HAP-1 (cell line): ENCODE results near the gene PGRMC2.

ENCODE experiments used
- DNase-seq, 2 experiments: peaks; one replicate each; pipeline ENCODE4 v3.0.0-alpha.2; 2016 to 2020; ENCODE audit warnings: low spot score in 2 of 2
- H3K27me3 ChIP-seq: fragments of 250-450 bp; sonication (Bioruptor Pico); 2 replicates; pipeline ENCODE4 v1.5.1; 2020; ENCODE audit warnings: low read depth, mild to moderate bottlenecking, moderate library complexity
- H3K36me3 ChIP-seq: fragments of 250-450 bp; sonication (Bioruptor Pico); replicated peaks from 2 replicates; pipeline ENCODE4 v1.5.1; 2020; ENCODE audit warnings: mild to moderate bottlenecking
- H3K4me1 ChIP-seq: fragments of 250-450 bp; sonication (Bioruptor Pico); 2 replicates; pipeline ENCODE4 v1.5.1; 2020; ENCODE audit warnings: mild to moderate bottlenecking
- H3K4me3 ChIP-seq: fragments of 250-450 bp; sonication (Bioruptor Pico); 2 replicates; pipeline ENCODE4 v1.5.1; 2020; ENCODE audit warnings: mild to moderate bottlenecking, moderate library complexity
- H3K9me3 ChIP-seq: fragments of 250-450 bp; sonication (Bioruptor Pico); 2 replicates; pipeline ENCODE4 v1.5.1; 2020; ENCODE audit warnings: mild to moderate bottlenecking, moderate library complexity
- in situ Hi-C: fragments of 300-500 bp; cut with MboI; formaldehyde crosslinking; loops from 3 replicates; pipeline ENCODE4 v1.14.3; 2020; ENCODE audit warnings: low sequenced_read_pairs, inconsistent platforms, mixed read lengths

PGRMC2 gene, protein sequence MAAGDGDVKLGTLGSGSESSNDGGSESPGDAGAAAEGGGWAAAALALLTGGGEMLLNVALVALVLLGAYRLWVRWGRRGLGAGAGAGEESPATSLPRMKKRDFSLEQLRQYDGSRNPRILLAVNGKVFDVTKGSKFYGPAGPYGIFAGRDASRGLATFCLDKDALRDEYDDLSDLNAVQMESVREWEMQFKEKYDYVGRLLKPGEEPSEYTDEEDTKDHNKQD

DNA sequence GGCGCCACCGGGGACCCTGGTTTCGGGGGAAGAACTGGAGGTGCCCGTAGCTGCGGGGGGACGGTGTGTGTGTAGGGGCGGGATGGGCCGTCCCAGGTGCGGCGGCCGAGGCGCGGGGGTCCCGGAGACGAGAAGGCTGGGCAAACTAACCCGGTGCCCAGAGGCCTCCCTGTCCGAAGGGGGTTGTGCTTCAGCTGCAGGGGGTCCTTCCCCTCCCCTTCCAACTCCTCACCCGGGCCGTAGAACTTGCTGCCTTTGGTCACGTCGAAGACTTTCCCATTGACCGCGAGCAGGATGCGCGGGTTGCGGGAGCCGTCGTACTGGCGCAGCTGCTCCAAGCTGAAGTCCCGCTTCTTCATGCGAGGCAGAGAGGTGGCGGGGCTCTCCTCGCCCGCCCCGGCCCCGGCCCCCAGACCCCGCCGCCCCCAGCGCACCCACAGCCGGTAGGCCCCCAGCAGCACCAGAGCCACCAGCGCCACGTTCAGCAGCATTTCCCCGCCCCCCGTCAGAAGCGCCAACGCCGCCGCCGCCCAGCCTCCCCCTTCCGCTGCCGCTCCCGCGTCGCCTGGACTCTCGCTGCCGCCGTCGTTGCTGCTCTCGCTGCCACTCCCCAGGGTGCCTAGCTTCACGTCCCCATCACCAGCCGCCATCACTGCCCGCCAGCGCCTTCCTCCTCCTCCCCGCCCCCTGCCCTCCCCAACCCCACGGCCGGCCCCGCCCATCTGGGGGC is at the start of gene PGRMC2:
Gene PGRMC2, minus strand, starts transcription at position 673 of the 730 bp plus-strand sequence. Its CDS starts 23 bp downstream, at position 650.
- Histone ChIP-seq H3K4me3 (peak within 1 kb of the TSS; percentile 61), H3K36me3 (no peaks in the 10 kb centered on the region), H3K27me3 (no peaks in the 10 kb centered on the region), H3K4me1 (peaks cover 14% of the 10 kb centered on the region), H3K9me3 (no peaks in the 10 kb centered on the region; the same call in 1 of the 2 replicates)
- DNase-seq: peak; percentile 11 to 51
- in situ Hi-C loops: no loop called here

DNA sequence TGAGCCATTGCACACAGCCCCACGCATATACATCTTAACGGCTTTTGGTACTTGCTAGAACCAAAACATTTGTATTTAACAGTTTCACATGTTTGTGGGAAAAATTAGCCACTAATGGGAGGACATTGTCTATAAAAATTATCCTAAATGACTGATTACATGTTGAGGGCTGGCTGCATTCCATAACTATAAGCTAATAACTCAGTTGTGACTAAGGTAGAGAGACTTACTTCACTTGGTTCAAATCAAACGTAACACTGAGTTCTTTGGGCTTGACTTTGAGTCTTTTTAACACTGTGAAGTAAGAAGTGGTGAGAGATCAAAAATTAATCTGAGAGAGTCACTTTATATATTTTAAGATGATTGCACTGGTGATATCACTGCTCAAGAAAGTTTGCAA is 47.9 kb upstream of the PGRMC2 start:
- Histone ChIP-seq H3K4me1 (no peaks in the 10 kb centered on the region), H3K4me3 (no peak overlapping the region), H3K9me3 (no peaks in the 10 kb centered on the region), H3K36me3 (no peaks in the 10 kb centered on the region), H3K27me3 (no peaks in the 10 kb centered on the region)
- in situ Hi-C loops: no loop called here
- DNase-seq: no peak

DNA sequence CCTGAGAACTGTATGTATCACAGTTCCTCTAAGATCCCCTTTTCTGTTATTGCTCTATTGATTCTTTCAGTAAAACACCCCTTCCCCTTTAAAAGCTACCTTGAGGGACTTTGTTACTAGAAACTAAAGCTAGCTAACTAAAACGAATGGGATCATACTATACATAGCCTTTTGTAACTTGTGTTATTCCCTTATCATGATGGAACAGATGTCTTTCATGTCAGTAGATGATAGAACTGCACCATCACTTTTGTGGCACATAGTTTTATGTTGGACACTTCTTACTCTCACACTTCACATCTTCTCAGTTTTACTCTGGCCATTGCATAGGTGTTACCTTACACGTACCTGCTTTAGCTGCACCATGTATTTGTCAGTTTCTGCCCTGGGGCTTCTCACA is 46.6 kb upstream of the PGRMC2 start:
- Histone ChIP-seq H3K4me3 (no peak overlapping the region), H3K27me3 (no peaks in the 10 kb centered on the region), H3K4me1 (no peaks in the 10 kb centered on the region), H3K9me3 (no peaks in the 10 kb centered on the region), H3K36me3 (no peaks in the 10 kb centered on the region)
- DNase-seq: no peak
- in situ Hi-C loops: no loop called here

DNA sequence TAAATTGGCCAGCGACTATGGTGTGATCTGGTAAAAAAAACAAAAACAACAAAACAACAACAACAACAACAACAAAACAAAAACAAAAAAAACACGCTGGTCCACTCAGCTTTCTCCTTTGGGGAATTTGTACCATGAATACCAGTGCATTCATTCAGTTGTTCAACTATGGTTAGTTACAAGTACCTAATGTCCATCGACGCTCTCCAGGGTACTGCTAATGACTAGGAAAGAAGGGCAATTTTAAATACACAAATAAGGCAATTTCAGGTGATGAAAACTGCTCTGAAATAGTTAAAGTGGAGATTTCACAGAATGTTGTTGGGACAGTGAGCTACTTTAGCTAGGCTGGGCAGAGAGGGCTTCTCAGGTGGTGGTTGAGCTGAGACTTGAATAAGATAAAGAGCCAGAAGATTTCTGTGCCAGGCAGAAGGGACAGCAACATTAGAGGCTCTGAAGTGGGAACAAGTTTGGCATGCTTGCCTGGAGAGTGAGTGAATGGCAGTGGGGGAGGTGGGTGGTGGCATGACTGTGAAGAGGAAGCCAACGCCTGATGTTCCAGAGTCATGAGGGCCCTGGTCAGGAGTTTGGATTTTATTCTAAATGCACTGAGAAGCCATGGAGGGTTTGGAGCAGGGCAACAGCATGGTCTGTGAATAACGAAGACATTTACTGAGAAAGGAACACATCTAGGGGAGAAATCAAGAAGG is 45.9 kb upstream of the PGRMC2 start:
- Histone ChIP-seq H3K4me3 (no peak overlapping the region), H3K4me1 (no peaks in the 10 kb centered on the region), H3K27me3 (no peaks in the 10 kb centered on the region), H3K9me3 (no peaks in the 10 kb centered on the region), H3K36me3 (no peaks in the 10 kb centered on the region)
- in situ Hi-C loops: no loop called here
- no peak for DNase-seq

DNA sequence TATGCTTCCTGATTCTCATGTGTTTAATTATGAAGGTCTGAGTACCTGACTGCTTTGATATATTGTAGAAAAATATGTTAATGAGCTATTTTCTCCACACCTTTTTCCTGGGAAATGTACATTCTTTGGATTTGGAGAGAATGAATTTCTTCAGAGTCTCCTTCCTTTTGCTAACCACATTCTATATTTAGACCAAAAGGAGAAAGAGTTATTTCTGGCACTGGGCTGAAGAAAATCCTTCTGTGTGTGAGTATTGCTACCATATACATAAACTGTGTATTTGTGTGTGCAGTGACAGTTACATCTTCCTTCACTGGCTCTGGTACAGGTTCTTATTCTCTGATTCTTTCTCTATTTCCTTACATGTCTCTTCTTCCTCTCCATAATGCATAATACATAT is 44.5 kb upstream of the PGRMC2 start:
- Histone ChIP-seq H3K36me3 (no peaks in the 10 kb centered on the region), H3K4me3 (no peak overlapping the region), H3K27me3 (no peaks in the 10 kb centered on the region), H3K9me3 (no peaks in the 10 kb centered on the region), H3K4me1 (no peaks in the 10 kb centered on the region)
- in situ Hi-C loops: no loop called here
- DNase-seq: no peak

DNA sequence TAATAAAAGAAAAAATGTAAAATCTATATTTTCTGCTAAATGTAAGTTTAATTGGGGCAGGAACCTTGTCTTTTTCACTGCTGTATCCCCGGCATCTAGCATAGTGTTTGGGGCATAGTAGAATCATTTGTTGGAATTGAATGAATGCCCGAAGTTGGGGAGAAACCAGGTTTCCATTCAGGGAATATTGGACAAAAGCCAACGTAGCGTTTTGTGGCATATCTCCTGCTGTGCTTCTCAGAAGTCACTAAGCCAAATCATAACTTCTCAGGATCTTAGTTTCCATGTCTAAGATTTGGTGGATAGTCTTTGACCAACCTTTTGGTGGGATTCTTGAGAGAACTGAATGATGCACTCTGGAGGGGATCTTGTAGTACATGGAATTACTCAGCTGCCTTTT is 42.0 kb upstream of the PGRMC2 start:
- no peak for DNase-seq
- H3K27me3 ChIP-seq: no peaks in the 10 kb centered on the region
- no peaks in the 10 kb centered on the region for H3K9me3 ChIP-seq
- no peak overlapping the region for H3K4me3 ChIP-seq
- in situ Hi-C loops: no loop called here
- H3K4me1 ChIP-seq: no peaks in the 10 kb centered on the region
- H3K36me3 ChIP-seq: no peaks in the 10 kb centered on the region

DNA sequence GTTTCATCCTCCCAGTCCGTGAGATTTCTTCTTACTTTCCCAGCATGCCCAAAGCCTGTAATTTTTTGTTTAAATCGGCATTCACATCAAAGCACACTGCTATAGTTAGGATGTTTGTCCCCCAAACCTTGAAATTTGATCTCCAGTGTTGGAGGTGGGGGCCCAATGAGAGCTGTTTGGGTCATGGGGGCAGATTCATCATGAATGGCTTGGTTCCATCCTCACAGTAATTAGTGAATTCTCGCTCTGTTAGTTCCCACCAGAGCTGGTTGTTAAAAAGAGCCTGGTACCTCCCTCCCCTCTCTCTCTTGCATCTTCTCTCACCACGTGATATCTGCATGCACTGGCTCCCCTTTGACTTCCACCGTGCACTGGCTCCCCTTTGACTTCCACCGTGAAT is 40.5 kb upstream of the PGRMC2 start:
- no peak for DNase-seq
- H3K4me3 ChIP-seq: no peak overlapping the region
- no peaks in the 10 kb centered on the region for H3K27me3 ChIP-seq
- no peaks in the 10 kb centered on the region for H3K36me3 ChIP-seq
- in situ Hi-C loops: no loop called here
- no peaks in the 10 kb centered on the region for H3K4me1 ChIP-seq
- no peaks in the 10 kb centered on the region for H3K9me3 ChIP-seq

DNA sequence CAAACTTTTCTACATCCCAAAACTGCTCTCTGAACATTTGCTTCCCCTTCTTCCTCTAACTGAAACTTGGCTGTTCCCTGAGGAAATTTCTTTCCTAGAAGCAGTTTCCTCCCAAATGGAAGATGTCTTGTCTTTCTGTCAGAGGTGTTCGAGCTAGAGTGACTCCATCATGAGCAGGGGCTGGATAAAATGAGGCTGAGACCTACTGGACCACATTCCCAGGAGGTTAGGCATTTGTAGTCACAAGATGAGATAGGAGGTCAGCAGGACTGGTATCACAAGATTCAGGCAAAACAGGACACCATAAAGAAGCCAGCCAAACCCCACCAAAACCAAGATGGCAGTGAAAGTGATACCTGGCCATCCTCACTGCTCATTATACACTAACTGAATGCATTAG is 35.8 kb upstream of the PGRMC2 start:
- H3K9me3 ChIP-seq: no peaks in the 10 kb centered on the region
- H3K36me3 ChIP-seq: no peaks in the 10 kb centered on the region
- DNase-seq: no peak
- H3K4me3 ChIP-seq: no peak overlapping the region
- no peaks in the 10 kb centered on the region for H3K27me3 ChIP-seq
- H3K4me1 ChIP-seq: no peaks in the 10 kb centered on the region
- in situ Hi-C loops: no loop called here

DNA sequence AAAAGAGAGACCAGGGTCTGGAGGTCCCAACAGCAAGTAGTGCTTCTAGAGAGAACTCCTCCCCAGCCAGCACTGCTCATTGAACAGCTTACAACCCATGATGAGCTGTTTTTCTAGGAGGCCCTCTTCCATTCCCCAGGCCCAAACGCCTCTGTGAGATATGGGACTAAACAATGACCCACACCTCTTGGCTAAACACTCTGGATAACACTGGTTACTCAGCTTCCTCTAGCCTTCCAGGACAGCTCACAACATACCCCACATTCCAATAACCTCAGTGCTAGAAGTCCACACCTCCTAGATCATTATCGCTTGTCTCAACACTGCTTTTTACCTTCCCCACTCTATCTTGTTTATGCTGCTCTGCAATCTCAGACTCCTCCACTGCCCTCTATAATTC is 35.4 kb upstream of the PGRMC2 start:
- in situ Hi-C loops: no loop called here
- H3K4me1 ChIP-seq: no peaks in the 10 kb centered on the region

DNA sequence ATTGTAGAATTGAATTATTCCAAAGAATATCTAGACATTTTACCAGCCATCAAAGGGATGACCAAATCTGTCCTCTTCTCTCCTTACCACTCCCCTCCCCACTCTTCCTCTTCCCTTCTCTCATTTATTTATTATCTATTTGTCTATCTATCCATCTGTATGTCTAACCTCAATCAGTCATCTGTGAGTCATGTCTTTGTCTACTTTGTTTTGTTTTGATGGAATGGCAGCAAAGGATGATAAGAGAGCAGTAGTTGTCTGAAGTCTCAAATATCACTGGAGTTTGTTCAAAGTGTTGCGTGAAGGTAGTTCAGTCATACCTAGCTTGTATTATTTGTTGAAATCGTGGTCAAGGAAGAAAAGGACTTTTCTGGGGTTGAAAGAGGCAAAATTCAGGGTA is 34.7 kb upstream of the PGRMC2 start:
- no peaks in the 10 kb centered on the region for H3K27me3 ChIP-seq
- no peaks in the 10 kb centered on the region for H3K36me3 ChIP-seq
- in situ Hi-C loops: no loop called here
- DNase-seq: no peak
- no peak overlapping the region for H3K4me3 ChIP-seq
- no peaks in the 10 kb centered on the region for H3K9me3 ChIP-seq
- no peaks in the 10 kb centered on the region for H3K4me1 ChIP-seq

More for the DNA sequence above, 35.4 kb upstream of the PGRMC2 start:
- H3K27me3 ChIP-seq: no peaks in the 10 kb centered on the region
- no peak for DNase-seq
- no peak overlapping the region for H3K4me3 ChIP-seq
- no peaks in the 10 kb centered on the region for H3K9me3 ChIP-seq
- H3K36me3 ChIP-seq: no peaks in the 10 kb centered on the region

DNA sequence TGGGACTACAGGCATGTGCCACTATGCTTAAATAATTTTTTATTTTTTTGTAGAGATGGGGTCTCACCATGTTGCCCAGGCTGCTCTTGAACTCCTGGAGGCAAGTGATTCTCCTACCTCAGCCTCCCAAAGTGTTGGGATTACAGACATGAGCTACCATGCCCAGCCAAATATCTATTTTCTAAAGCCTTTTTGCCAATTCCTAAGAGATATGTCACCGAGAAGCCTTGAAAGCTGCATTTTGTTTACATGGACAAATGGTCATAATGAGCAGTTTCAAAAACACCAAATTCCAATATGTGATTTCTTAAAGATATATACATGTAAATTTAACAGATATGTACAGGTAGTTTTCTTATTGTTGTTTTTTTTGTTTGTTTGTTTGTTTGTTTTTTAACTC is 33.0 kb upstream of the PGRMC2 start:
- no peaks in the 10 kb centered on the region for H3K9me3 ChIP-seq
- no peaks in the 10 kb centered on the region for H3K27me3 ChIP-seq
- DNase-seq: no peak
- H3K36me3 ChIP-seq: no peaks in the 10 kb centered on the region
- H3K4me1 ChIP-seq: no peaks in the 10 kb centered on the region
- H3K4me3 ChIP-seq: no peak overlapping the region
- in situ Hi-C loops: no loop called here

DNA sequence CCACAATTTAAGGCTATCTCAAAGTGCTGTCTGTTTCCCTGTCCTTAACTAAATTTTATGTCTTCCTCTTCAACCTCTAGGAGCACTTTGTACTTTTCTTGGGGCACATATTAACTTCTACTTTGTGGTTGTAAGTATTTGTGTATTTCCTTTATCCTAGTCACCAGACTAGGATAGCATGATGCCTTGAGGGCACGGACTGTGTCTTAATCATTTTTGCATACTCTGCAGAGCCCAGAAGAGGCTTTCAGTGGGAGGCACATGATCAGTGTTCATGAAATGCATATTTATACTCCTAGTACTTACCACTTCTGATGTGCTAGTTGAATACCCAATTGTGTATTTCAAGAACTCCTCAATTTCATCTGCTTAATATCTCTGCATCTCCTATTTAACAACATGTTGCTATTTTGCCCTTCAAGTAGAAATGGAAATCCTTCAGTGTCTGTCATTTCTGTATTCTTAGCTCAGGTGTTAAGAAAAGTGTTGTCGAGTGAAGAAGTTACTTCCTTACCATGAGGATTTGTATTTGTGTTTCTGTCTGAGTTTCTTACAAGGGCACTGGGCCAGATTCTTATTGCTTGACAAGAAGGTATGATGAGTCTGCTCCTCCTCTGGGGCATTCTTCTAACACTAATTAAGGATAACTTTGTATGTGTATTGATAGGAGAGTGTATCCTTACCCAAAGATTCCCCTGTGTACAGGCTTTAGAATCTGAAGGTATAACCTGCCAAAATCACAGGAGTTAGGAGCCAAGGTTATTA is 28.3 kb upstream of the PGRMC2 start:
- Histone ChIP-seq H3K36me3 (no peaks in the 10 kb centered on the region), H3K9me3 (no peaks in the 10 kb centered on the region), H3K4me1 (no peaks in the 10 kb centered on the region), H3K4me3 (no peak overlapping the region), H3K27me3 (no peaks in the 10 kb centered on the region)
- DNase-seq: no peak
- in situ Hi-C loops: no loop called here

DNA sequence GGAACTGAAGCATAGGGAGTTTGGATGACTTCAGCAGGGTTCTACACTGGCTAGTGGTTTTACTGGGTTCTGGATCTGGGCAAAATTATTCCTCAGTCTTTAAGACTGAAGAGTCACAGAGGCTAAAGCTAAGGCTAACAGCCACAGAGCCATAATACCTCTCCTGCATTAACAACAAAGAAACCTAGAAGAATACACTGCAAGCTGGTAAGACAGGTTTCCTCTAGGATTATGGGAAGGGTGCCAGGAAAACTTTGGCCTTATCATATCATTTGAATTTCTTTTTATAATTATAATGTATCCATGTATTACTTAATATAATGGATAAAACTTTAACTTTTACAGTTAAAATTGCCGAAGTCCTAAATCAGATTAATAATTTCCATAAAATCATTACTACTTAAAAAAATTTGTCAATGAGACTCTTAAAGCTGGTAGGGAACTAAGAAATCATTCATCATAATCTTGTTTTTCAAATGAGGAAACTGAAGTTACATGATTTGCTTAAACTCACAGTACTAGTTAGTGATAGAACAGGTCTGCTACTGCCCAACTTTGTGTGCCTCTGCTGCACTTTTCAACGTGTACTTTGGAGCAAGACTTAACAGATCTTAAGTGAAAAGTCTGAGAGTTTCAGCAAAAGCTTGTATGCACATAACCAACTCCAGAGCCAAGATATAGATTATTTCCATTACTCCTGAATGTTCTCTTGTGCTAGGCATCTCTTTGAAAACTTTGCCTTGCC is 24.2 kb upstream of the PGRMC2 start:
- no peak overlapping the region for H3K4me3 ChIP-seq
- no peaks in the 10 kb centered on the region for H3K27me3 ChIP-seq
- H3K4me1 ChIP-seq: no peaks in the 10 kb centered on the region
- H3K36me3 ChIP-seq: no peaks in the 10 kb centered on the region
- H3K9me3 ChIP-seq: no peaks in the 10 kb centered on the region
- in situ Hi-C loops: no loop called here
- no peak for DNase-seq
